WI38 (cell line): ENCODE measurements around the gene ETV5.

Experiments
- H3K4me3 ChIP-seq: 2 replicates; pipeline ENCODE4 v1.5.1; 2011; ENCODE audit warnings: low read depth, mild to moderate bottlenecking, control low read depth, low read length
- CTCF ChIP-seq: IDR thresholded peaks from 2 replicates; pipeline ENCODE4 v1.5.1; 2012; ENCODE audit warnings: low read depth, mild to moderate bottlenecking, control low read depth, low read length

ETV5 gene

GRCh38 chr3:186133980-186134379 lies 25.1 kb upstream of the ETV5 start:
- TF ChIP-seq CTCF = no peak
- no peak overlapping the region for H3K4me3 ChIP-seq

GRCh38 chr3:186132487-186132886 lies 23.6 kb upstream of the ETV5 start:
- H3K4me3 ChIP-seq = no peak overlapping the region
- TF ChIP-seq CTCF = no peak

GRCh38 chr3:186129206-186129605 lies 20.3 kb upstream of the ETV5 start:
- H3K4me3 ChIP-seq = no peak overlapping the region
- no peak for TF ChIP-seq CTCF

GRCh38 chr3:186128158-186128557 lies 19.3 kb upstream of the ETV5 start:
- no peak for TF ChIP-seq CTCF
- no peak overlapping the region for H3K4me3 ChIP-seq

GRCh38 chr3:186127463-186127862 lies 18.6 kb upstream of the ETV5 start:
- H3K4me3 ChIP-seq = no peak overlapping the region
- no peak for TF ChIP-seq CTCF

- no peak for TF ChIP-seq CTCF
- H3K4me3 ChIP-seq = no peak overlapping the region
These were observed 16.2 kb upstream of the ETV5 start for GRCh38 chr3:186125118-186125517.

GRCh38 chr3:186124592-186124991 lies 15.7 kb upstream of the ETV5 start:
- TF ChIP-seq CTCF = no peak
- H3K4me3 ChIP-seq = no peak overlapping the region
